BJ (cell line): ENCODE data around the gene NBEA. TPM values are rescaled to one million over a fixed set of nuclear protein-coding genes. Genes with fewer than 3 reads are reported as not detected.

Experiments used
- CTCF ChIA-PET: fragments of 350-600 bp; formaldehyde crosslinking; extraction: SDS; loops from one replicate; lab custom pipeline; 2021; ENCODE audit warnings: antibody characterized with exemption, inconsistent platforms; lab: Yijun Ruan, JAX
- POLR2A ChIA-PET: fragments of 300-600 bp; sonication (Branson Sonifier 250); formaldehyde crosslinking; extraction: SDS; loops from one replicate; lab custom pipeline; 2021; ENCODE audit warnings: antibody characterized with exemption; lab: Charles Lee
- DNase-seq: peaks from one replicate; pipeline ENCODE4 v3.0.0-alpha.2; 2011; ENCODE audit warnings: low read depth
- H3K27me3 ChIP-seq: 2 replicates; pipeline ENCODE4 v1.6.0; 2011; ENCODE audit warnings: low read length; ENCODE audit not compliant: control insufficient read depth, insufficient read depth
- H3K36me3 ChIP-seq: 2 replicates; pipeline ENCODE4 v1.5.1; 2011; ENCODE audit warnings: low read length; ENCODE audit not compliant: control insufficient read depth, insufficient read depth
- H3K4me3 ChIP-seq: 2 replicates; pipeline ENCODE4 v1.5.1; 2011; ENCODE audit warnings: low read depth, mild to moderate bottlenecking, control low read depth, low read length
- polyA plus RNA-seq: library from polyadenylated mRNA; depleted of rRNA; stranded (reverse); fragments of >200 nt; gene quantifications from 2 replicates; pipeline ENCODE4 v1.2.3, GENCODE V29; 2011
- TF ChIP-seq, protein P1 (sequence below): IDR thresholded peaks from 2 replicates; pipeline ENCODE4 v1.5.1; 2011; ENCODE audit warnings: low read depth, mild to moderate bottlenecking, control low read depth, inconsistent platforms, low read length, moderate library complexity; ENCODE audit not compliant: insufficient read depth

Gene NBEA
- polyA plus RNA-seq, 1 experiment = 17.8 TPM

- TF ChIP-seq, protein P1, sequence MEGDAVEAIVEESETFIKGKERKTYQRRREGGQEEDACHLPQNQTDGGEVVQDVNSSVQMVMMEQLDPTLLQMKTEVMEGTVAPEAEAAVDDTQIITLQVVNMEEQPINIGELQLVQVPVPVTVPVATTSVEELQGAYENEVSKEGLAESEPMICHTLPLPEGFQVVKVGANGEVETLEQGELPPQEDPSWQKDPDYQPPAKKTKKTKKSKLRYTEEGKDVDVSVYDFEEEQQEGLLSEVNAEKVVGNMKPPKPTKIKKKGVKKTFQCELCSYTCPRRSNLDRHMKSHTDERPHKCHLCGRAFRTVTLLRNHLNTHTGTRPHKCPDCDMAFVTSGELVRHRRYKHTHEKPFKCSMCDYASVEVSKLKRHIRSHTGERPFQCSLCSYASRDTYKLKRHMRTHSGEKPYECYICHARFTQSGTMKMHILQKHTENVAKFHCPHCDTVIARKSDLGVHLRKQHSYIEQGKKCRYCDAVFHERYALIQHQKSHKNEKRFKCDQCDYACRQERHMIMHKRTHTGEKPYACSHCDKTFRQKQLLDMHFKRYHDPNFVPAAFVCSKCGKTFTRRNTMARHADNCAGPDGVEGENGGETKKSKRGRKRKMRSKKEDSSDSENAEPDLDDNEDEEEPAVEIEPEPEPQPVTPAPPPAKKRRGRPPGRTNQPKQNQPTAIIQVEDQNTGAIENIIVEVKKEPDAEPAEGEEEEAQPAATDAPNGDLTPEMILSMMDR = no peak
- ChIA-PET CTCF (interaction anchor here (0.6 to 5.8 kb wide), 8 partner anchors 8 to 247 kb away, joined by 3 to 29 read pairs (median 8); no protein-coding TSS in a partner anchor), POLR2A (interaction anchor here (0.6 to 3.4 kb wide), 8 partner anchors 8 to 242 kb away, joined by 3 to 30 read pairs (median 6); partner anchors contain the start of gene MAB21L1)
- no peaks in the 10 kb centered on the region for H3K27me3 ChIP-seq
- DNase-seq = no peak
- no peak overlapping the region for H3K4me3 ChIP-seq
- H3K36me3 ChIP-seq = no peaks in the 10 kb centered on the region
Measured at GRCh38 chr13:35714588-35715377, 772.7 kb downstream of the NBEA start.

- H3K36me3 ChIP-seq = no peaks in the 10 kb centered on the region
- no peak for DNase-seq
- H3K27me3 ChIP-seq = no peaks in the 10 kb centered on the region
- ChIA-PET POLR2A (interaction anchor here (0.8 to 1.3 kb wide), 4 partner anchors 16 to 241 kb away, joined by 3 to 5 read pairs (median 4); partner anchors contain the start of gene MAB21L1), CTCF (interaction anchor here (0.9 to 5.8 kb wide), 8 partner anchors 15 to 236 kb away, joined by 3 to 29 read pairs (median 5); no protein-coding TSS in a partner anchor)
- TF ChIP-seq, protein P1 = no peak
- H3K4me3 ChIP-seq = no peak overlapping the region
Measured at GRCh38 chr13:35716186-35716585, 774.1 kb downstream of the NBEA start.

- POLR2A ChIA-PET = interaction anchor here (0.9 to 1.3 kb wide), 2 partner anchors 16 to 240 kb away, joined by 5 read pairs; partner anchors contain the start of gene MAB21L1
- DNase-seq = no peak
- TF ChIP-seq, protein P1 = no peak
- Histone ChIP-seq H3K27me3 (no peaks in the 10 kb centered on the region), H3K4me3 (no peak overlapping the region), H3K36me3 (no peaks in the 10 kb centered on the region)
- CTCF ChIA-PET = interaction anchor here (1.0 to 5.8 kb wide), 7 partner anchors 15 to 237 kb away, joined by 3 to 29 read pairs (median 6); no protein-coding TSS in a partner anchor
Measured at GRCh38 chr13:35716729-35717128, 774.7 kb downstream of the NBEA start.

GRCh38 chr13:35718084-35718483 is 776.0 kb downstream of the NBEA start:
- no peak for DNase-seq
- Histone ChIP-seq H3K4me3 (no peak overlapping the region), H3K27me3 (no peaks in the 10 kb centered on the region), H3K36me3 (no peaks in the 10 kb centered on the region)
- ChIA-PET CTCF (interaction anchor here (0.7 to 5.8 kb wide), 3 partner anchors 71 to 100 kb away, joined by 3 to 29 read pairs (median 23); no protein-coding TSS in a partner anchor), POLR2A (no interaction called here)
- TF ChIP-seq, protein P1 = no peak

- ChIA-PET POLR2A (interaction anchor here (0.5 to 1.3 kb wide), 2 partner anchors 20 to 244 kb away, joined by 3 read pairs; partner anchors contain the start of gene MAB21L1), CTCF (interaction anchor here (0.6 to 5.2 kb wide), 16 partner anchors 8 to 1532 kb away, joined by 3 to 35 read pairs (median 4); no protein-coding TSS in a partner anchor)
- TF ChIP-seq, protein P1 = no peak
Measured at GRCh38 chr13:35720290-35720689, 778.2 kb downstream of the NBEA start.

More at GRCh38 chr13:35720290-35720689, 778.2 kb downstream of the NBEA start:
- no peaks in the 10 kb centered on the region for H3K36me3 ChIP-seq
- no peak overlapping the region for H3K4me3 ChIP-seq
- DNase-seq = no peak
- no peaks in the 10 kb centered on the region for H3K27me3 ChIP-seq
